ENCODE measurements around the gene TRIM2. TPM values are rescaled to one million over a fixed set of nuclear protein-coding genes. Genes with fewer than 3 reads are reported as not detected.

The TRIM2 gene
- total RNA-seq, 2 donors from 2014 or later: 1.3 to 1.4 TPM

- Mint-ChIP-seq H3K36me3 (ENCODE audit: insufficient read depth in 2 of 2) (no peaks in the 10 kb centered on the region), H3K4me3 (peak overlapping the region in 1 of 2 donors; percentile 21), H3K4me1 (ENCODE audit: low read depth) (no peaks in the 10 kb centered on the region), H3K27me3 (ENCODE audit: low read depth) (no peaks in the 10 kb centered on the region), H3K27ac (no peak overlapping the region), H3K9me3 (no peaks in the 10 kb centered on the region)
- no peak for DNase-seq
- ATAC-seq (replicated peaks in 1 of 2): no peak
Observed at GRCh38 chr4:153268295-153268694, 64.1 kb downstream of the TRIM2 start.

- no peak for ATAC-seq (replicated peaks in 1 of 2)
- no peaks in the 10 kb centered on the region for H3K9me3 Mint-ChIP-seq
- no peak for DNase-seq
- H3K36me3 Mint-ChIP-seq (ENCODE audit: insufficient read depth in 2 of 2): no peaks in the 10 kb centered on the region
- no peak overlapping the region for H3K4me3 Mint-ChIP-seq
- no peak overlapping the region for H3K27ac Mint-ChIP-seq
- H3K27me3 Mint-ChIP-seq (ENCODE audit: low read depth): no peaks in the 10 kb centered on the region
- H3K4me1 Mint-ChIP-seq (ENCODE audit: low read depth): no peaks in the 10 kb centered on the region
Observed at GRCh38 chr4:153269218-153269990, 65.2 kb downstream of the TRIM2 start.

GRCh38 chr4:153270361-153270760, 66.1 kb downstream of the TRIM2 start:
- no peaks in the 10 kb centered on the region for H3K36me3 Mint-ChIP-seq (ENCODE audit: insufficient read depth in 2 of 2)
- no peak overlapping the region for H3K27ac Mint-ChIP-seq
- H3K27me3 Mint-ChIP-seq (ENCODE audit: low read depth): no peaks in the 10 kb centered on the region
- ATAC-seq (replicated peaks in 1 of 2) (no peak), DNase-seq (no peak)
- H3K4me1 Mint-ChIP-seq (ENCODE audit: low read depth): no peaks in the 10 kb centered on the region
- no peak overlapping the region for H3K4me3 Mint-ChIP-seq
- no peaks in the 10 kb centered on the region for H3K9me3 Mint-ChIP-seq

GRCh38 chr4:153271820-153272219, 67.6 kb downstream of the TRIM2 start:
- Mint-ChIP-seq H3K36me3 (ENCODE audit: insufficient read depth in 2 of 2) (no peaks in the 10 kb centered on the region), H3K27ac (no peak overlapping the region), H3K9me3 (no peaks in the 10 kb centered on the region), H3K4me1 (ENCODE audit: low read depth) (no peaks in the 10 kb centered on the region), H3K27me3 (ENCODE audit: low read depth) (no peaks in the 10 kb centered on the region), H3K4me3 (no peak overlapping the region)
- ATAC-seq (replicated peaks in 1 of 2) (no peak), DNase-seq (no peak)

DNA sequence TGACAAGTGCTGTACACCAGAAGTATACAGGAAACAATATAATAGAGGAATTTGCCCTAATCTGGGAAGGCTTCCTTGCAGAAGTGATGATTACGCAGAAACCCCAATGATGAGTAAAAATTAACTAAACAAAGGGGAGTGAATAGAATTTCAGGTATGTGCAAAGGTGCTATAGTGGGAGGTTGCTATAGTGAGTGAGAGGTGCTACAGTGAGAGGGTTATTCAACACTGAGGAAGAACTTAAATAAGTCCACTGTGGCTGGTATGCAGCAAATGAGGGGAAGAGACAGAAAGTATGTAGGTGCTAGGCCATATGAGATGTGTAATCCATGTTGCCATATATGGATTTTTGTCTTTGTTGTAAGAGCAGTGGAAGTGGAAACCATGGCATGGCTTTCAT, 69.5 kb downstream of the TRIM2 start:
- H3K9me3 Mint-ChIP-seq: no peaks in the 10 kb centered on the region
- ATAC-seq (replicated peaks in 1 of 2) (no peak), DNase-seq (no peak)
- H3K4me3 Mint-ChIP-seq: no peak overlapping the region
- H3K27ac Mint-ChIP-seq: no peak overlapping the region
- H3K36me3 Mint-ChIP-seq (ENCODE audit: insufficient read depth in 2 of 2): no peaks in the 10 kb centered on the region
- no peaks in the 10 kb centered on the region for H3K27me3 Mint-ChIP-seq (ENCODE audit: low read depth)
- peaks cover 6% of the 10 kb centered on the region for H3K4me1 Mint-ChIP-seq (ENCODE audit: low read depth)

DNA sequence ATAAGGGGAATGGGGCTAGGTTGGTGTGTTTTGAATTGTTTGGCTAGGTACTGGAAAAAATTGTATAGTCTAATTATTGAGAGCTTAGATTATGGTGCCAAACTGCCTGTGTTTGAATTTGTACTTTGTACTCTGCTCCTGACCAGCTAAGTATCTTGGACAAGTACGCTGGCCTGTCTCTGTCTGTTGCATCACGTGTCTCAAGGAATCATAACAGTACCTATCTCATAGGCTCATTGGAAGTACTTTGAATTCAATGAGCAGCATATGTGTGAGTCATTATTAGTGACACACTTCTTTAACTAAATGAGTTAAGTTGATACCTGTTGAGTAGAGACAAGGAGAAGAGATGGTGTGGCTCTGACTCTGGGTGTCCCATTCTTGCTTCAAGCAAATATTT, 70.7 kb downstream of the TRIM2 start:
- DNase-seq (no peak), ATAC-seq (replicated peaks in 1 of 2) (peak in 1 of 2 donors; percentile 47)
- Mint-ChIP-seq H3K4me3 (no peak overlapping the region), H3K4me1 (ENCODE audit: low read depth) (peaks cover 6% of the 10 kb centered on the region), H3K27ac (no peak overlapping the region), H3K36me3 (ENCODE audit: insufficient read depth in 2 of 2) (no peaks in the 10 kb centered on the region), H3K27me3 (ENCODE audit: low read depth) (no peaks in the 10 kb centered on the region), H3K9me3 (no peaks in the 10 kb centered on the region)

DNA sequence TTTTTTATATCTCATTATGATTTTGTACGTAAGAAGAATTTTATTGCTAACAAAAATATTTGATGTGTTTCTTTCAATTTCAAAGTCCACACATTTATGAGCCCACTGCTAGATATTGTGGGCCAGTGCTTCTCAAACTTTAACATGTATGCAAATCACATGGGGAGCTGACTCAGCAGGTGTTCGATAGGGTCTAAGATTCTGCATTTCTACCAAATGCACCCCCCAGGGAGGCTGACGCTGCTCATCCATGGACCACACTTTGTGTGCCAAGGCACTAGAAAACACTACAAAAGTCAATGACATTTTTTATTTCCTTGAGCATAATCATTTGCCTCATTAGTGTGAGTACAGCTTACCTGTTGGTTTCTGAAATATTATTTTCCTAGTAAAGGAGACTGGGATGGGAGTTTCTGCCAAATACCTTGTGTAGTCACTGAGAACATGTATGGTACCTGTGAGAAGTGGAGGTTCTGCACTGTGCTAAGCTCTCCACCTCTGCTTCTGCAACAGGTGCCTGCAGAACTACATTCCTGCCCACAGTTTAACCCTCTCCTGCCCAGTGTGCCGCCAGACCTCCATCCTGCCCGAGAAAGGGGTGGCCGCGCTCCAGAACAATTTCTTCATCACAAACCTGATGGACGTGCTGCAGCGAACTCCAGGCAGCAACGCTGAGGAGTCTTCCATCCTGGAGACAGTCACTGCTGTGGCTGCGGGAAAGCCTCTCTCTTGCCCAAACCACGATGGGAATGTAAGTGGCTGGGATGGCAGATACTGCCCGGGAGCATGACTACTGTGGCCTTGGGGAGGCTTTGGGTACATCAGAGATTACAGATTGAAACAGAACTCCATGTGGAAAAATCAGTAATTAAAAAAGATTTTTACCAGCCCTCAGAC, 71.4 kb downstream of the TRIM2 start:
- DNase-seq (no peak), ATAC-seq (replicated peaks in 1 of 2) (no peak)
- Mint-ChIP-seq H3K4me3 (no peak overlapping the region), H3K36me3 (ENCODE audit: insufficient read depth in 2 of 2) (no peaks in the 10 kb centered on the region), H3K4me1 (ENCODE audit: low read depth) (peaks cover 6% of the 10 kb centered on the region), H3K9me3 (no peaks in the 10 kb centered on the region), H3K27ac (no peak overlapping the region), H3K27me3 (ENCODE audit: low read depth) (no peaks in the 10 kb centered on the region)

DNA sequence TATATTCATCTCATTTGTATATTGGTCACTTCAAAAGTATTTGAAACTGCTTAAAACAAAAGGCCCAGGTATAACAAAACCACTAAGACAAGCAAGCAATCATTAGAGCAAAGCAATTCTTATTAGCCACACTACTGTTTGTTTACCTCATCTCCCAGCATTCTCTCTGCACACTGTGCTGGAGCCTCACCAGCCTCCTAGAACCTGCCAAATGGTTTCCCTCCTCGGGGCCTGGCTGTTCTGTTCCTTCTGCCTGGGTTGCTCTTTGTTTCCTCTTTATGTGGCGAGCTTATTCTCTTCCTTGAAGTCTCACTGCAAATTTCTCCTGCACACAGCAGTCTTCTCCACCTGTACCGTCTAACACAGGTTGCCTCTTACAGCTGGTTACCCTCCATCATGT, 72.7 kb downstream of the TRIM2 start:
- peaks cover 6% of the 10 kb centered on the region for H3K4me1 Mint-ChIP-seq (ENCODE audit: low read depth)
- no peaks in the 10 kb centered on the region for H3K27me3 Mint-ChIP-seq (ENCODE audit: low read depth)
- ATAC-seq (replicated peaks in 1 of 2) (no peak), DNase-seq (no peak)
- no peak overlapping the region for H3K27ac Mint-ChIP-seq
- H3K9me3 Mint-ChIP-seq: no peaks in the 10 kb centered on the region
- H3K36me3 Mint-ChIP-seq (ENCODE audit: insufficient read depth in 2 of 2): no peaks in the 10 kb centered on the region
- no peak overlapping the region for H3K4me3 Mint-ChIP-seq

GRCh38 chr4:153281476-153281875, 77.2 kb downstream of the TRIM2 start:
- H3K4me1 Mint-ChIP-seq (ENCODE audit: low read depth): peaks cover 6% of the 10 kb centered on the region
- H3K27ac Mint-ChIP-seq: no peak overlapping the region
- peaks cover 3% of the 10 kb centered on the region in 2 donors for H3K36me3 Mint-ChIP-seq (ENCODE audit: insufficient read depth in 2 of 2)
- DNase-seq: no peak
- no peak overlapping the region for H3K4me3 Mint-ChIP-seq
- H3K9me3 Mint-ChIP-seq: no peaks in the 10 kb centered on the region
- ATAC-seq (replicated peaks in 1 of 2): no peak
- H3K27me3 Mint-ChIP-seq (ENCODE audit: low read depth): no peaks in the 10 kb centered on the region

DNA sequence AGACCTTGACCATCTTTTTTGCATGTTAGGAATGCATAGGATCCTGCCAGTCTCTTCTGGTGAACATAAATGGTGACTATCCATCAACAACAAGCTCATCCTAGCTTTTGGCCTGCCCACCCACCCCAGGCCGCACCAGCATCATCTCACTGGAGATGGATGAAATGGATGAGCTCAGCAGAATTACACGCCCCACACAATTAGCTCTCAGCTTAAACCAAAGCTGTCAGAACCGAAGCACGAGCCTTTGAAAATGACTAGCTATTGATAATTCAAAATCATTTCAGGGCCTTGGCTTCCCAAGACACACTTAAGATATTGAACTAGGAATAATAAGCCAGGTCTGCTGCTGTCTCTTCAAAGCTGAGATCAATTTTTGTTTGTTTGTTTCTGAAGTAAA, 77.8 kb downstream of the TRIM2 start:
- ATAC-seq (replicated peaks in 1 of 2) (no peak), DNase-seq (no peak)
- Mint-ChIP-seq H3K27me3 (ENCODE audit: low read depth) (no peaks in the 10 kb centered on the region), H3K4me3 (no peak overlapping the region), H3K4me1 (ENCODE audit: low read depth) (peaks cover 5% of the 10 kb centered on the region), H3K9me3 (no peaks in the 10 kb centered on the region), H3K36me3 (ENCODE audit: insufficient read depth in 2 of 2) (peaks cover 3% of the 10 kb centered on the region in 2 donors), H3K27ac (no peak overlapping the region)

GRCh38 chr4:153283260-153283659, 79.0 kb downstream of the TRIM2 start:
- Mint-ChIP-seq H3K36me3 (ENCODE audit: insufficient read depth in 2 of 2) (peaks cover 3% of the 10 kb centered on the region in 2 donors), H3K9me3 (no peaks in the 10 kb centered on the region), H3K4me1 (ENCODE audit: low read depth) (peaks cover under 1% of the 10 kb centered on the region), H3K27me3 (ENCODE audit: low read depth) (no peaks in the 10 kb centered on the region), H3K4me3 (no peak overlapping the region), H3K27ac (no peak overlapping the region)
- DNase-seq: no peak
- no peak for ATAC-seq (replicated peaks in 1 of 2)

- H3K36me3 Mint-ChIP-seq (ENCODE audit: insufficient read depth in 2 of 2): peaks cover 0 to 2% of the 10 kb centered on the region in 2 donors
- H3K4me1 Mint-ChIP-seq (ENCODE audit: low read depth): peaks cover 16% of the 10 kb centered on the region
- ATAC-seq (replicated peaks in 1 of 2) (no peak), DNase-seq (no peak)
- H3K9me3 Mint-ChIP-seq: no peaks in the 10 kb centered on the region
- no peak overlapping the region for H3K4me3 Mint-ChIP-seq
- no peak overlapping the region for H3K27ac Mint-ChIP-seq
- no peaks in the 10 kb centered on the region for H3K27me3 Mint-ChIP-seq (ENCODE audit: low read depth)
Observed at GRCh38 chr4:153290134-153290533, 85.9 kb downstream of the TRIM2 start.

- H3K27ac Mint-ChIP-seq: no peak overlapping the region
- peaks cover 0 to 2% of the 10 kb centered on the region in 2 donors for H3K36me3 Mint-ChIP-seq (ENCODE audit: insufficient read depth in 2 of 2)
- no peaks in the 10 kb centered on the region for H3K27me3 Mint-ChIP-seq (ENCODE audit: low read depth)
- no peaks in the 10 kb centered on the region for H3K9me3 Mint-ChIP-seq
- ATAC-seq (replicated peaks in 1 of 2) (no peak), DNase-seq (no peak)
- no peak overlapping the region for H3K4me3 Mint-ChIP-seq
- H3K4me1 Mint-ChIP-seq (ENCODE audit: low read depth): peaks cover 16% of the 10 kb centered on the region
Observed at GRCh38 chr4:153291562-153291961, 87.3 kb downstream of the TRIM2 start.
